Measurements from ENCODE around the gene THAP11.
"Not testable (repeated sequence)": the region's sequence is repeated elsewhere in the genome, so short reads cannot be mapped to it uniquely, and the experiment has no call there.

The THAP11 gene

GRCh38 chr16:67837190-67837589 is 4.9 kb upstream of the THAP11 start:
- DNase-seq (ENCODE audit: low spot score), result not testable (repeated sequence)

GRCh38 chr16:67837811-67838210 is 4.3 kb upstream of the THAP11 start:
- DNase-seq (ENCODE audit: low spot score), result no peak

DNA sequence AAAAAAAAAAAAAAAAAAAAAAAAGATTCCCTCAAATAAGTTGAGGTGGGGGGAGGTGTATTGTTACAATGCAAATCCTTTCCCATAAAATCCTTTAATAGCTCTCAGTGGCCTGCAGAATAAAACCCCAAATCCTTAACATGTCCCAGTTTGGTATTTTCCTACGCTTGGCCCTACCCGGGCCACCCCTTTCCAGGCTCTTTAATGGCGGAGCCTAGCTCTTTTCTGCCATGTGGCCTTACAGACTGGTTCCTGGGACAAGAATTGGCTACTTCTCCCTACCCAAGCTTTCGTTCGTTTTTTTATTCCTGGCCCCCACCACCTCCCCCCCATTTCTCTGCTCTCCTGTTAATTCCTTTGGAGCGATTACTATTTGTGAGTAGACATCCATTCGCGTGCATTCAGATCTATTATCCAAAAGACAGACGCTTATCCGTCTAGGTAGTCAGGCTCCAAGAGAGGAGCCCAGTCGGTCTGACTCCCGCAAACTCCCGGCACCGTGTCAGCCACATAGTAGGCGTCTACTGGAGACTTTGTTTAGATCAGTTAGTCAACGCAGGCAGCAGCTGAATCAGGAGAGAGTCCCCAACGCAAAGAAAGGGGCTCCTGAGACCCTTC is 813 bp upstream of the THAP11 start:
- DNase-seq (ENCODE audit: low spot score), result no peak

DNA sequence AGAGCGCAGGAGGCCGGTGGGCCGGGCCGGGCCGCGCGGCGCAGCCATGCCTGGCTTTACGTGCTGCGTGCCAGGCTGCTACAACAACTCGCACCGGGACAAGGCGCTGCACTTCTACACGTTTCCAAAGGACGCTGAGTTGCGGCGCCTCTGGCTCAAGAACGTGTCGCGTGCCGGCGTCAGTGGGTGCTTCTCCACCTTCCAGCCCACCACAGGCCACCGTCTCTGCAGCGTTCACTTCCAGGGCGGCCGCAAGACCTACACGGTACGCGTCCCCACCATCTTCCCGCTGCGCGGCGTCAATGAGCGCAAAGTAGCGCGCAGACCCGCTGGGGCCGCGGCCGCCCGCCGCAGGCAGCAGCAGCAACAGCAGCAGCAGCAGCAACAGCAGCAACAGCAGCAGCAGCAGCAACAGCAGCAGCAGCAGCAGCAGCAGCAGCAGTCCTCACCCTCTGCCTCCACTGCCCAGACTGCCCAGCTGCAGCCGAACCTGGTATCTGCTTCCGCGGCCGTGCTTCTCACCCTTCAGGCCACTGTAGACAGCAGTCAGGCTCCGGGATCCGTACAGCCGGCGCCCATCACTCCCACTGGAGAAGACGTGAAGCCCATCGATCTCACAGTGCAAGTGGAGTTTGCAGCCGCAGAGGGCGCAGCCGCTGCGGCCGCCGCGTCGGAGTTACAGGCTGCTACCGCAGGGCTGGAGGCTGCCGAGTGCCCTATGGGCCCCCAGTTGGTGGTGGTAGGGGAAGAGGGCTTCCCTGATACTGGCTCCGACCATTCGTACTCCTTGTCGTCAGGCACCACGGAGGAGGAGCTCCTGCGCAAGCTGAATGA is 606 bp downstream of the THAP11 start:
- DNase-seq (ENCODE audit: low spot score), result peak; percentile 51

- DNase-seq (ENCODE audit: low spot score), result no peak
Observed at GRCh38 chr16:67843343-67843765, 1.2 kb downstream of the THAP11 start.

DNA sequence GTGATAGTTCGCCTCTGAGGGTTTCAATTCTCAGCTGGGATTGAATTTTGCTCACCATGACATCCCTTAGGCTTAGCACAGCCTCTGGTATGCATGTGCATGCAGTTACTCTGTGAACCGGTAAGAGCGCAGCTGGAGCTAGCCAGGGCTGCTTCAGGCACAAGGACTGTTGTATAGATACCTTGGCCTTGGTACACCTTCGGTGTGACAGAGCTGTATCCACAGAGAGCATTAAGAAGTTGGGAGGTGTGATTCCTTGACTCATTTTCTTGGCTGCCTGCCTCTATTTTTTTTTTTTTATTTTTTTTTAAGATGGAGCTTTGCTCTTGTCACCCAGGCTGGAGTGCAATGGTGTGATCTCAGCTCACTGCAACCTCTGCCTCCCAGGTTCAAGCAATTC is 2.4 kb downstream of the THAP11 start:
- peak; percentile 41 for DNase-seq (ENCODE audit: low spot score)

DNA sequence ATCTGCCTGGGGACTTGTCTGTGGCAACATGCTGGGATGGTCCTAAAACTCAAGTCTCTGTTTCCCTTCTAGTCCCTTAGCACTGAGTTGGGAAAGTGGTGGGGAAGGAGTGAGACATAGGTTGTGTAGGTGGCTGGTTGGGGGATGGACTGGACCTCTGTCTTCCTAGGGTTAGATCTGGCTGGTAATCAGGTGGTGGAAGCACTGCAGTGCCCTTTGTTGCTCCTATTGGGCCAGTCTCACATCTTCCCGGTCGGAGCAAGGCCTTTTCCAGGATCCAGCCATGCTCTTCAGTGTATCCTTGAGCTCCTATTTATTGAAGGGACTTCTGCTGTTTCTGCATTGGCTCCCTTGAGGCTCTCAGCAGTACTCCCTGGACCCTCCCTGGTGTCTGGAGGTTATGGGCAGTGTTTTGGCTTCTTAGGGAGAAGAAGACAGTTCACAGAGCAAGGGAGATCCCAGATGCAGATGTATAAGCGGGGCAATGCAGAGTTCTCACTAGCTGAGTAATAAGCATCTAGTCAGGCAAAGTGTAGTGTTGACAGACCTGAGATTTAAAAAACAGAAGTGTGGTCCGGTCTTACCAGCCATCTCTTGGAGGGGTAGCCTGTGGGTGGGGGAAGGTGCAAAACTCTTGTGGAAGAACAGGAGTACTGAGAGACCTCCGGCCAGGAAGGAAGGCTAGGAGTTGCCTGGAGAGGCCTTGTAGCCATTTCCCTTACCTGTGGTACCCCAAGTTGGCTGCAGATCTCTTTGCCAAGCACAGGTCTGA is 3.4 kb downstream of the THAP11 start:
- peak; percentile 36 for DNase-seq (ENCODE audit: low spot score)

DNA sequence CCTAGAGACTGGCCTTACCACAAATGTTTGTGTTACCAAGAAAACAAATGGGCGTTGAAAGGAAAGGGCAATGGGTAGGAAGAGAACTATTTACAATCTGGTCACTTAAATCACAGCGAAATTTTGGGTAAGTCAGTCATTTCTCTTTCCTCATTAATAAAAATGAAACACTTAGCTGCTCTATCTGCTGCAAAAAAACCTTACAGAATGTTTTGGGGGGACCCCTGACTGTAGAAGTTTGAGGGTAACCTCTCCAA is 3.9 kb downstream of the THAP11 start:
- no peak for DNase-seq (ENCODE audit: low spot score)

- DNase-seq (ENCODE audit: low spot score), result peak; percentile 94
Observed at GRCh38 chr16:67846320-67847063, 4.4 kb downstream of the THAP11 start, which contains the start of gene NUTF2. Gene NUTF2 (plus strand): TSS chr16:67846933. CDS start chr16:67865131, 18,198 bp downstream.

DNA sequence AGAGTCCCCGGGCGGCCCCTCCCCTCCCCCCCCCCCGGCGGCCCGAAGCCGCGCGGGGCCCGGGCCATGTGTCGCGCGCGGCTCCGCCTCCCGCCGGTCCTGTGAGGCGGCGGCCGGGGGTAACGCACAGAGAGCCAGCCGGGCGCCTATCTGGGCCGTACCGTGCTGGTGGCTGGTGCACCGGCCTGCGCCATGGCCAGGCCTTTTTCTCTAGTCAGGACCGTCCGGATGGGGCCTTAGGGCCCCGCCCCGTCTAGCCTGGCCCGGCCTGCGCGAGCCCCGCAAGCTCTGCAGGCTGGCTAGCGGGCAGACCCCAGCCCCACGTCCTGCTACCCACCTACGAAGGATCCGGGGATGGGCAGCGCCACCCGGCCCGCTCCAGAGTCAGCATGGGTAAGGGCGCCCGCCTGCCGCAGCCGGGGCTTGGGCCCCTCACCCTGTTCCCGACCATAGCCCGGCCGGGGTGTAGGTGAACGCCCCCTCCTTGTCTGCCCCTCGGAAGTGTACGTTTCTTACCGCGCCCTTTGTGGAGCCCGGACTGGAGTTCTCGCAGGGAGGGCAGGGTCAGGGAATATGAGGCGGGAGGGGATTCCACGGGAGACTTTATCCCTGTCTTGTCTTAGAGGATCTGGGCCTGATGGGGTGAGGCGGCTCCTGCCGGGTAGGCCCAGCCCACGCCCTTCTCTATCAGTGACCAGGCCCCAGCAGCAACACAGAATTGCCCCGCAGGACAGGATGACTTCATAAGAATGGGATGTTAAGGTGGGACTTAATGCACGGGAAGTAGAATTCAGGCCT is 5.1 kb downstream of the THAP11 start, which contains the start of gene CENPT:
Gene CENPT (minus strand): TSS at position 630 of the 798 bp plus-strand sequence. CDS start 13,834 bp downstream, outside the sequence.
- DNase-seq (ENCODE audit: low spot score), result no peak

GRCh38 chr16:67848118-67848517 is 6.0 kb downstream of the THAP11 start:
- DNase-seq (ENCODE audit: low spot score), result no peak

DNA sequence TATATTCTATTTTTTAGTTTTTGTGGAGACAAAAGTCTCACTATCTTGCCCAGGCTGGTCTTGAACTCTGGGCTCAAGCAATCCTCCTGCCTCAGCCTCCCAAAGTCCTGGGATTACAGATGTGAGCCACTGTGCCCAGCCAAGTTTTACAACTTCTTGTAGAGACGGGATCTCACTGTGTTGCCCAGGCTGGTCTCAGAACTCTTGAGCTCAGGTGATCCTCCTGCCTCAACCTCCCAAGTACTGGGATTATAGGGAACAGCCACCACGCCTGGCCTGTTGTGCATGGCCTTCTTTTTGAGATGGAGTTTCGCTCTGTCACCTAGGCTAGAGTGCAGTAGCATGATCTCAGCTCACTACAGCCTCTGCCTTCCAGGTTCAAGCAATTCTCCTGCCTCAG is 11.6 kb downstream of the THAP11 start:
- no peak for DNase-seq (ENCODE audit: low spot score)

DNA sequence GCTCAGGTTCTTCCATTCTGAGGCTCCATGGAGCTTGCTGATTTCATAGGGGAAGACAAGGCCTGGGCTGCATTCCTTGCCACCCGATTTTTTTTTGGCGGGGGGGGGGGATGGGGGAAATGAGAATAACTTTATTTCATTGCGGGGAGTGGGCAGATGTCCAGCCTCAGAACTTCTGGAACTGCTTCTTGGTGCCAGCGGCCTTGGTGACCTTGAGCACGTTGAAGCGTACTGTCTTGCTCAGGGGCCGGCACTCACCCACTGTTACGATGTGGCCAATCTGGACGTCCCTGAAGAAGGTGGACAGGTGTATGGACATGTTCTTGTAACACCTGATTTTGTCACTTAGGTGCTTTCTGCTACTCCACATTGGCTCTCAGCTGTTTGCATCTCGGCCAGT is 13.7 kb downstream of the THAP11 start:
- DNase-seq (ENCODE audit: low spot score), result no peak

GRCh38 chr16:67856927-67857546 is 14.9 kb downstream of the THAP11 start:
- DNase-seq (ENCODE audit: low spot score), result no peak

DNA sequence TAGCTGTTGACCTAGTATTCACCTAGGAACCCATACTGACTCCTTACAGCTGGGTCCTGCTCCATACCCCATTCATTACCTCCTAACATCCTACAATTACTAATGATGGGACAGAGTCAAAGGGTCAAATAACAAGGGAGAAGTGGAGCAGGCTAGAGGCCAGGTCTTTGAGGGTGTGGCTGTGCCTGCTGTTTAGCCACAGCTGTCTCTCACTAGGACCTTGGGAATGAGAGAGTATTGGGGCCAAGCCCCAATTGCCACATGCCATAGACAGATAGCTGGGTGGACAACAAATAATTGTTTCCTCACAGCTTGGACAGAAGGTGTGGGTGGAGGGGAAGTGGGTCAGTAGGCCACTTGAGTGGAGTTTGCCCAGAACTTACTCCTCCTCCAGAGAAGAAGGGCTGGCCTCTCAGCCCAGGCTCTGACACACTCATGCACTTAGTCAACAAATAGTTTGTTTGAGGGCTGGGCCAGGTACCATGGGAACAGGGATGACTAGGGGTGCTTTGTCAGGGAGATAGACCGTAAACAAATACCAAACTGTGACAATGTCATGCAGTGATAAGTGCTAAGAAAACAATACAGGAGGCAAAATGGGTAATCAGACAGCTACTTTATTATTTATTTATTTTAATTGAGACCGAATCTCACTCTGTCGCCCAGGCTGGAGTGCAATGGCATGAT is 15.6 kb downstream of the THAP11 start:
- no peak for DNase-seq (ENCODE audit: low spot score)

GRCh38 chr16:67858500-67858899 is 16.4 kb downstream of the THAP11 start:
- no peak for DNase-seq (ENCODE audit: low spot score)

GRCh38 chr16:67860589-67861398 is 18.7 kb downstream of the THAP11 start:
- no peak for DNase-seq (ENCODE audit: low spot score)

DNA sequence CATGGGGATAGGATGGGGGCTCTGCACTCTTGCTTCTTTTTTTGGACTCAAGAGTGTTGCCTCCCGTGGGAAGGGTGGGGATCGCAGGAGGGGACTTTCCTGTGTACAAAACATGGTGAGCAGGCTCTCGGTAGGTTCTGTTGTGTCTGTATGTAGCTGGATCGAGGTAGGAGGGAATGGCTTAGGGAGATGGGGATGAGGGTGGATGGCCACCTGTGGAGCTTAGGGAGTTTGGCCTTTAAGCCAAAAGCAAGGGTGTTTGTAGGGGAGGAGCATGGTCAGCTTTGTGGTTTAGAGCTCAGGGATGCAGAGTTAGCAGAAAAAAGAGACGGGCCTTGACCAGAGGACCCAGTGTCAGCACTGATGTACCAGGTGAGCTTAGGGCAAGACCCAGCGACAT is 19.8 kb downstream of the THAP11 start:
- DNase-seq (ENCODE audit: low spot score), result no peak

Data from cerebellar cortex (tissue), 1 donor.